HG03095 (cell line): Measurements from ENCODE around the gene CYP24A1.

ENCODE experiments used
- ATAC-seq: cut with Tn5 transposase; IDR thresholded peaks from one replicate; pipeline ENCODE4 v1.9.1; 2021; ENCODE audit warnings: moderate library complexity; ENCODE audit not compliant: unreplicated experiment

The CYP24A1 gene

GRCh38 chr20:54158226-54158625 is 15.6 kb downstream of the CYP24A1 start:
- no peak for ATAC-seq

GRCh38 chr20:54156981-54157835 is 16.6 kb downstream of the CYP24A1 start:
- ATAC-seq: no peak

GRCh38 chr20:54156522-54156921 is 17.3 kb downstream of the CYP24A1 start:
- ATAC-seq: no peak

- ATAC-seq: no peak
Measured at GRCh38 chr20:54155736-54156317, 18.0 kb downstream of the CYP24A1 start.

GRCh38 chr20:54154439-54154838 is 19.3 kb downstream of the CYP24A1 start:
- no peak for ATAC-seq

- no peak for ATAC-seq
Measured at GRCh38 chr20:54153847-54154246, 19.9 kb downstream of the CYP24A1 start.

- no peak for ATAC-seq
Measured at GRCh38 chr20:54153041-54153327, 20.8 kb downstream of the CYP24A1 start.

GRCh38 chr20:54152227-54153040 is 21.4 kb downstream of the CYP24A1 start:
- no peak for ATAC-seq

GRCh38 chr20:54151511-54152226 is 22.1 kb downstream of the CYP24A1 start:
- no peak for ATAC-seq

- ATAC-seq: no peak
Measured at GRCh38 chr20:54151075-54151439, 22.7 kb downstream of the CYP24A1 start.

- no peak for ATAC-seq
Measured at GRCh38 chr20:54149765-54150264, 24.0 kb downstream of the CYP24A1 start.

GRCh38 chr20:54148947-54149764 is 24.6 kb downstream of the CYP24A1 start:
- ATAC-seq: no peak

- no peak for ATAC-seq
Measured at GRCh38 chr20:54146672-54147071, 27.1 kb downstream of the CYP24A1 start.

- no peak for ATAC-seq
Measured at GRCh38 chr20:54144847-54145414, 28.9 kb downstream of the CYP24A1 start.

- ATAC-seq: no peak
Measured at GRCh38 chr20:54140927-54141566, 32.7 kb downstream of the CYP24A1 start.

- no peak for ATAC-seq
Measured at GRCh38 chr20:54140486-54140885, 33.3 kb downstream of the CYP24A1 start.

GRCh38 chr20:54140067-54140466 is 33.7 kb downstream of the CYP24A1 start:
- ATAC-seq: no peak

- ATAC-seq: no peak
Measured at GRCh38 chr20:54139188-54139587, 34.6 kb downstream of the CYP24A1 start.

GRCh38 chr20:54138427-54138826 is 35.4 kb downstream of the CYP24A1 start:
- ATAC-seq: no peak
